Stimulated activated CD8-positive, alpha-beta memory T cell treated with anti-CD3 and anti-CD28 coated beads, Interleukin-7, amount 100 ng/mL, for 24 hours (primary cell): Measurements from ENCODE around the gene FLNC.
A peak's percentile ranks its signal among the peaks of the same experiment; 100 is the strongest.

Source experiments
- DNase-seq: peaks from one replicate; pipeline ENCODE4 v3.0.0-alpha.2; 2020; ENCODE audit warnings: low read depth

FLNC gene

DNA sequence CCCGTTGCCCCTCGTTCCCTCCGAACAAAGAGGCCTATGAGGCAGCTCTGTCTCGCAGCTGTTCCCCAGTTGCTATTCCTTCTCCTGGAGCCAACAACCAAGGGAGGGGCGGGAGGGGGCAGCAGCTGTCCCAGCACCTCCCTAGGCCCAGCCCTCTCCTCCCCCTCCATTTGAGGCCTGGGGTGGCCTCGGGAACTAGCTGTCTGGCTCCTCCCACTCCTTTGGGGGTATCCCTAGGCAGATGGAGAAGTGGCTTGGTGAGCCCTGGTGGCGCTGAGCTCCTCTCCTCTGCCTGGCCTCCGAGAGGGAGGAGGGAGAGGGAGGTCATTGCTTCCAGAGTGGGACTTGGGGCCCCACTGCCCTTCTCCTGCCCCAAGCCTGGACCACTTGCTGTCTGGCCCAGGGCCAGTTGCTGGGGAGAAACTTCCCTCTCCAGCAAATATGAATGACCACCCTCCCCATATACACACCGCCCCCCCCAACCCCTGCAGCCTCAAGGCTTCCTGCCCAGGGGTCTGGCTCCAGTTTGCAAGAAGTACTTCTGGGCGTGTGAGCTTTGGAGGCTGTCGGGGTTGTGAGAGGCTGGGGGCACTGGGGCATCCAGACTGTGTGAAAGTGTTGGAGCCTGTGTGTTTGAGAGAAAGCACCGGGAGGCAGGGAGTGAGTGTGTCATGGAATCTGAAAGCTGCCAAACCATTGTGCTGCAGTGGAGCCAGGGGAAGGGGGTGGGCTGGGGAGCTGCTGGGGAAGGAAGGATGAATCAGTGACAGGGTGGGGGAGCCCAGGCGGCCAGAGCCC, 3.1 kb downstream of the FLNC start:
- DNase-seq: no peak

DNA sequence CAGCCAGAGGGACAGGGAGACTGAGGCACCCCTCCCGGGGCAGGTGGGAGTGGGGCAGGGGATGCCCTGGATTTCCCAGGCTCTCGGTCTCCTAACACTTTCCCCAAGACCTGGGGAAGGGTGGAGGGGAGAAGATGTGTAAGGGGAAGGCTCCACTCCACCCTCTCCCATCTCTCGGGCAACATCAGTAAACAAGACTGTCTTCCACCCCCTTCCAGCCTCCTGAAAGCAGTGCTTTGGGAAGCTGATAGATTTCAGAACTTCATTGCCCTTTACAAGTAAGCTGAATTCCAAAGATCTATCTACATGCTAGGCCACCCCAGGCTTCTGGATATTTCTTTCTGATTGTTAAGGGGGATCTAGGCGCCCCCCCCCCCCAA, 3.7 kb downstream of the FLNC start:
- DNase-seq: no peak

DNA sequence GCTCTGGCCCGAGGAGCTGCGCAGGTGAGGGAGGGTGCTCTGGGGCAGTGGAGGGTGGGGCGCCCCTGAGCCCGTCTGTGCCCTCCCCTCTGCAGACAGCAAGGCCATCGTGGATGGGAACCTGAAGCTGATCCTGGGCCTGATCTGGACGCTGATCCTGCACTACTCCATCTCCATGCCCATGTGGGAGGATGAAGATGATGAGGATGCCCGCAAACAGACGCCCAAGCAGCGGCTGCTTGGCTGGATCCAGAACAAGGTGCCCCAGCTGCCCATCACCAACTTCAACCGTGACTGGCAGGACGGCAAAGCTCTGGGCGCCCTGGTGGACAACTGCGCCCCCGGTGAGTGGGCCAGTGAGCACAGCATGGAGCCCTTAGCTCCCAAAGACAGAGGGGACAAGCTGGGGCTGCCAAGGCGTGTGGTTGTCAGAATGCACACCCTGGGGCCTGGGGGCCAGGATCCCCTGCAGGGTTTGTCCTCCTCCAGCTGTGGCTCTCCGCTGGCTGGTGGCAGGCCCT, 5.1 kb downstream of the FLNC start:
- no peak for DNase-seq

DNA sequence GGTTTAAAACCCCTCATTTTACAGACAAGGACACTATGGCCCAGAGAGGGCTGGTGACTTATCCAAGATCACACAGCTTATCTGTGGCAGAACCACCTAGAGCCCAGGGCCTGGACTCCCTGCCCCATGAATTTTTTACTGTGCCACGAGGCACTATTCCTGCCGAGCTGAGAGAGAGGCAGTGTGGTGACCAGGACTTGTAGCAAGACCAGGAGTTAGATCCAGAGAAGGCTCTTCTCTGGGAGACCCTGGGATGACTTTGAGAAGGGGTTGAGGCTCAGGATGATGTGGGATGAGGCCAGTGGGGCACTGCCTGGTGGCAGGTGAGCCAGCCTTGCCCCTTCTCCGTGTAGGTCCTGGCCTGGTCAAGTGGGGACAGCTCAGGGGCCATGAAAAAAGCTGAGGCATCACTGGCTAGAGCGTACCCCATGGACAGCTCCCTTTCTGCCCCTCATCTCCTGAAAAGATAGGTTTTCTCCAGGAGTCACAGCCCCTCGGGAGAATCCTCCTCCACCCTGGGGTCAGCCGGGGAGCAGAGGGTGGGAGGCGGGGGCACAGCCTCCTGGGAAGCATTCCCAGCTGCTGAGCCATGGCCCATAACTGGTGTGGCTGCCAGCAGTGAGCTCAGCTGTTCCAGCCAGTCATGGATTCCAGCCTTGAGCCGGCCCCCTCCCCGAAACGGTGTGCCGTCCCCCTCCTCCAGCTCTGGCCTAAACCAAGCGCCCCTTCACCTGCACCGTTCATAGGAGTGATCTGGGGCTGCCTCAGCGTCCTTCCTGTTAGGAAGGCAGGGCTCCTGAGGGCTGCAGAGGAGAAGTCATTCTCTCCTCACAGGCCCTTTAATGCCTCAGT, 5.8 kb downstream of the FLNC start:
- no peak for DNase-seq

DNA sequence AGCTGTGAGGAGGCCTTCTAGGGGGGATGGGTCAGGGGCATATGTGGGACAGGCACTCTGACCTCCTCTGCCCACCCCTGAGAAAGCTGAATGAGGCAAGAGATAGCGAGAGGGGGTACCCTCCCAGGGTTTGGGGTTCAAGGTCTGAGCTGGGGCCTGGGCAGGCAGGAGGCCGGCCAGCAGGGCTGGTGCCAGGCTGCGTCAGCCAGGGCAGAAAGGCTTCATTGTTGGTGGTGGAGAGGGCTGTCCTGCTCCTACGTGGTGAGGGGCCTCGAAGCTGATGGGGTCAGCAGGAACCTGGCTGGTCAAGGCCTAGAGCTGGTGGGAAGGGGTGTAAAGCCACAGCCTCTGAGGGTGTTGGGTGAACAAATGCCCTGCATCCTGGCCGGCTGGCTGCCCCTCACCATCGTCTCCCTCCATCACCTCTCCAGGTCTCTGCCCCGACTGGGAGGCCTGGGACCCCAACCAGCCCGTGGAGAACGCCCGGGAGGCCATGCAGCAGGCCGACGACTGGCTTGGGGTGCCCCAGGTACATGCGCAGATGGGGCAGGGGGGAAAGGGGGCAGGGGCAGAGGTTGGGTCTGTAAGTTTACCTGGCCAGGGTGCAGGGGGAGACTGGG, 6.6 kb downstream of the FLNC start:
- DNase-seq: no peak

DNA sequence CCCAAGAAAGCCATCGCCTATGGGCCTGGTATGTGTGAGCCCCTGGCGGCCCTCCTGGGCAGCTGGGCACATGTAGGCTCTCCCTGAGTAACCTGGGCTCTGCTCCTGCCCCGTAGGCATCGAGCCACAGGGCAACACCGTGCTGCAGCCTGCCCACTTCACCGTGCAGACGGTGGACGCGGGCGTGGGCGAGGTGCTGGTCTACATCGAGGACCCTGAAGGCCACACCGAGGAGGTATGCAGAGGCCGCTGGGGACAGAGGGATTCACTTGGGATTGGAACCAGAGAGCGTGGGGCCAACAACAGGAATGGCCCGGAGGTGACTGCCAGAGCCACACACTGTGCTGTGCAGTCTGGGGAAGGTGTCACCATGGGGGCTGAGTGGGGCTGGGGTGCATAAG, 7.3 kb downstream of the FLNC start:
- no peak for DNase-seq

DNA sequence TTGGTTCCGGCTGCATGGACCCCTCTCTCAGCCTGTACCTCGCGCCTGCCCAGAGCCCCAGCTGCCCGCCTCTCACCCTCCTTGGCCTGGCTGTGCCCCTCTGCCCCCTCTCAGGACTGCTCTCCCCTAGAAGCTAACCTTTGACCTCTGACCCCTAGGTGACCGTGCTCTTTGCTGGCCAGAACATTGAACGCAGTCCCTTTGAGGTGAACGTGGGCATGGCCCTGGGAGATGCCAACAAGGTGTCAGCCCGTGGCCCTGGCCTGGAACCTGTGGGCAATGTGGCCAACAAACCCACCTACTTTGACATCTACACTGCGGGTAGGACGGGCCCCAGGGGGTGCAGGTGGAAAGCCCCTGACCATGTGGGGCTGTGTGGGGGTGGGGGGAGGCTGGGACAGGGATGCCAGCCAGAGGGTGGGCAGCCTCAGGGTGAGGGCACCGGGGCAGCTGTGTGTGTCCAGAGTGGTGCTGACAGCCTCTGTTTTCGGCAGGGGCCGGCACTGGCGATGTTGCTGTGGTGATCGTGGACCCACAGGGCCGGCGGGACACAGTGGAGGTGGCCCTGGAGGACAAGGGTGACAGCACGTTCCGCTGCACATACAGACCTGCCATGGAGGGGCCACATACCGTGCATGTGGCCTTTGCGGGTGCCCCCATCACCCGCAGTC, 8.0 kb downstream of the FLNC start:
- DNase-seq: no peak

DNA sequence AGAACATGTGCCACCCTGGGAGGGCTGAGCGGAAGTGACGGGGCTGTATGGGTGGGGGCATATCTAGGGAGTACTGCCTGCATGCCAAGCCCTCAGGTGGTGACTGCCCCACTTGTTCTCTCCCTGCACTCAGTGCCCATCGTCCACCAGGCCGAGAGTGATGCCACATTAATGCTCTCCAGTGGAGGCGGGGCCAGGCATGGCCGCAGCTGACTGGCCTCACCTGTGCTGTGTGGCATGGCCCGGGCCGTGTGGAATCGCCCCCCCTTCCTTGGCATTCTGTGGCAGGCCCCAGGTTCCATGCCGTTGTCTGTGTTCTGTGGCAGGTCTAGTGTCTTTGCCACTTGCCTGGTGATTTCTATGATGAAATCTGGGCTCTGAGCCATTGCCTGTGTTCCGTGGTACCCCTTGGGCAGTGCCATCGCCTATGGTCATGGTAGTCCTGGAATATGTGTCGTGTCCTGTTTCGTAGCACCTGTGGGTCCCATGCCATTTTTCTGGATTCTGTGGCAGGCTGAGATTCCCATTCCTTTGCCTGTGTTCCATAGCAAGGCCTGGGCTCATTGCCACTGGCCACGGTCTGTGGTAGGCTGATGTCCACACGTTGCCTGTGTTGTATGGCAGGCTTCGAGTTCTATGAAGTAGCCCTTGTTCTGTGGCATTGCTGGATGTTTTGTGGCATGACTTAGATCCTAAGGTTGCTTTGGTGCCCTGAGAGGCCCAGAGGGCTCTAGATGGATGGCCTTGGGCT, 8.9 kb downstream of the FLNC start:
- DNase-seq: no peak

DNA sequence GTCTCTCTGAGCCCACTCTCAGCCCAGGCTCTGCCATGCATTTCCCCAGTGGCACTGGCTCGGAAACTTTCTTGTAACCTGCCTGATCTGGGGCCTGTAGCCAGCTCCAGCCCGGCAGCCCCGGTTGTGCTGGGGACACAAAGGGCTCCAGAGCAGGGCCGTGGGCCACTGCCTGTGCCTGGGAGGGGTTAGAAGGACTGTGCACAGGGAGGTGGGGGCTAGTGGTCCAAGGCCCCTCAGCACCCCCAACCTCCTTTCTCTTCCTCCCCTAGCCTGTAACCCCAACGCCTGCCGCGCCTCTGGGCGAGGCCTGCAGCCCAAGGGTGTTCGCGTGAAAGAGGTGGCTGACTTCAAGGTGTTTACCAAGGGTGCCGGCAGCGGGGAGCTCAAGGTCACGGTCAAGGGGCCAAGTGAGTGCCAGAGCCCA, 9.6 kb downstream of the FLNC start:
- DNase-seq: no peak

DNA sequence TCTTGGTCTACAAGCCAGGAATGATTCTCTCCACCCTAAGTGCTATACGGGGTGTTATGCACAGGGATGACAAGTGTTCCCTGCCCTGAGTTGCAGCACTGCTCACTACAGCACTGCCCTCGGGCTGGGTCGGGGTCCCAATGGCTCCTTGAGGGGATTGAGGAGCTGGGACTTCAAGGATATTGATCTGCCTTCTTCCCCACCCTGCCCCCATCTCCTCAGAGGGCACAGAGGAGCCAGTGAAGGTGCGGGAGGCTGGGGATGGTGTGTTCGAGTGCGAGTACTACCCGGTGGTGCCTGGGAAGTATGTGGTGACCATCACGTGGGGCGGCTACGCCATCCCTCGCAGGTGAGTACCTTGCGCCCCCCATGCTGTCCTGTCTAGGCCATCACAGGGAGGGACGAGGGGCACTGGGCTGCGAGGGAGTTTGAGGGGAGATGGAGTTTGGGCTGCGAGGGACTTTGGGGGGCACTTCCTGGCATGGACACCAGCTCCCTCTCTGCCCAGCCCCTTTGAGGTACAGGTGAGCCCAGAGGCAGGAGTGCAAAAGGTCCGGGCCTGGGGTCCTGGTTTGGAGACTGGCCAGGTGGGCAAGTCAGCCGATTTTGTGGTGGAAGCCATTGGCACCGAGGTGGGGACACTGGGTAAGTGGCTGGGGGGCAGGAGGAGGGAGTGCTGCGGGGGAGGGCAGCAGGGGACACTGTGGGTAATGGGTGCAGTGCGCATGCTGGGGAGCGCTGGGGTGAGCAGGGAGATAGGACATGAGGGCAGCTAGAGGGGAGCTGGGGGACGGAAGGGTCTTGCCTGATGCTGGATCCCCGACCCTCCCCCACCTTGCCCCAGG, 10.3 kb downstream of the FLNC start:
- DNase-seq: no peak

DNA sequence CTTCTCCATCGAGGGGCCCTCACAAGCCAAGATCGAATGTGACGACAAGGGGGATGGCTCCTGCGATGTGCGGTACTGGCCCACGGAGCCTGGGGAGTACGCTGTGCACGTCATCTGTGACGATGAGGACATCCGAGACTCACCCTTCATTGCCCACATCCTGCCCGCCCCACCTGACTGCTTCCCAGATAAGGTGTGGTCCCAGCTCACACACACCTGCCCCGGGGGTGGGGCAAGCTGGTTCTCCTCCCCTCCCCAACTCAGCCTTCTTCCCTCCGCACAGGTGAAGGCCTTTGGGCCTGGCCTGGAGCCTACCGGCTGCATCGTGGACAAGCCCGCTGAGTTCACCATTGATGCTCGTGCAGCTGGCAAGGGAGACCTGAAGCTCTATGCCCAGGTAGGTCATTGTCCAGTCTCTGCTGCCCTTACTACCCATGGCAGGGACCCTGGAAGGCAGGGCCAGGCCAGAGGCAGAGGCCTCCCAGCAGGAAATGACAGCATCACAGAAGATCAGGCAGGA, 11.0 kb downstream of the FLNC start:
- no peak for DNase-seq

DNA sequence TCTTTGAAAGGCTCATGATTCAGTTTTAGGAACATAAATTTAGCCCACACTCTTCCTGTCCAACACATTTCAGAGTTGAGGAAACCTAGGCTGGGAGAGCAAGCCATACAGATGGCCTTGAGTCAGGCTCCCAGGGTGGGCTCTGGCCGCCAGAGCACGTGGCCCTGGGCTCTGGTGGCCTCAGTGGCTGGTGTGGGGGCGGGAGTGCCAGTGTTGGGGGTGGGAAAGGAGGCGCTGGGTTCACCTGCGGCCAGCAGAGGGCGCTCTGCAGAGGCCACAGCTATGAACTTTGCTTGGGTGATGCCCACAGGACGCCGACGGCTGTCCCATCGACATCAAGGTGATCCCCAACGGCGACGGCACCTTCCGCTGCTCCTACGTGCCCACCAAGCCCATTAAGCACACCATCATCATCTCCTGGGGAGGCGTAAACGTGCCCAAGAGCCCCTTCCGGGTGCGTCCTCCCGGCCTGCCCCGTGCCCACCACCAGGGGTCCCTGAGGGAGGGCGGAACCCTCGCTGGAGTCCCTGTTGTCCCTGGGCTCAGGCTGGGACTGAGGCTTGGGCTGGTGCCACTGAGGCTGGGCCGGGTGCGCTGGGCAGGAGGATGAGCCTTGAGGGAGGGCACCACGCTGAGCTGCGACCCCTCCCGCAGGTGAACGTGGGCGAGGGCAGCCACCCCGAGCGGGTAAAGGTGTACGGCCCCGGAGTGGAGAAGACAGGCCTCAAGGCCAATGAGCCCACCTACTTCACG, 11.9 kb downstream of the FLNC start:
- peak; percentile 20 for DNase-seq

DNA sequence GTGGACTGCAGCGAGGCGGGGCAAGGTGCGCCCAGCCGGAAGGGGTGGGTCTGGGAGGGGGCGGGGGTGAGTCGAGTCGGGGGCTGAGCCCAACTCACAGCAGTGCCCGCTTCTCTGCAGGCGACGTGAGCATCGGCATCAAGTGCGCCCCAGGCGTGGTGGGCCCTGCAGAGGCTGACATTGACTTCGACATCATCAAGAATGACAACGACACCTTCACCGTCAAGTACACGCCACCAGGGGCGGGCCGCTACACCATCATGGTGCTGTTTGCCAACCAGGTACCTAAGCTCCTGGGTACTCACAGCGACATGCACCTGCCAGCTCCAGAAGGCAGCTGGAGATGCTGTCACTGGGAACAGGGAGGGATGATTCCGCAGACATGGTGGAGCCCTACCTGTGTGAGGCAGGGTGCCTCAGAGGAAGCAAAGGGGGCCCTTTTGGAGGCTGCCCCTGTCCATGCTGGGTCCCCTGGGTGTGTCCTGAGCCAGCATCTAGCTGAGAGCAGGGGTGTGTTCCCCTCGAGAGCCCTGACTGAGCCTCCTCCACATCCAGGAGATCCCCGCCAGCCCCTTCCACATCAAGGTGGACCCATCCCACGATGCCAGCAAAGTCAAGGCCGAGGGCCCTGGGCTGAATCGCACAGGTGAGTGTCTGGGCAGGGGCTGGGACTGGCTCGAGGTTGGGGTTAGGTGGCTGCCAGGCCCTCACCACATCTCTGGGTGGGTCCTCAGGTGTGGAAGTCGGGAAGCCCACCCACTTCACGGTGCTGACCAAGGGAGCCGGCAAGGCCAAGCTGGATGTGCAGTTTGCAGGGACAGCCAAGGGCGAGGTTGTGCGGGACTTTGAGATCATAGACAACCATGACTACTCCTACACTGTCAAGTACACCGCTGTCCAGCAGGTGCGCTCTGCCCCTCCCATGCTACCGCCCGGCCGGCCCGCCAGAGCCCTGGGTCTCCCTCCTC, 12.8 kb downstream of the FLNC start:
- no peak for DNase-seq

DNA sequence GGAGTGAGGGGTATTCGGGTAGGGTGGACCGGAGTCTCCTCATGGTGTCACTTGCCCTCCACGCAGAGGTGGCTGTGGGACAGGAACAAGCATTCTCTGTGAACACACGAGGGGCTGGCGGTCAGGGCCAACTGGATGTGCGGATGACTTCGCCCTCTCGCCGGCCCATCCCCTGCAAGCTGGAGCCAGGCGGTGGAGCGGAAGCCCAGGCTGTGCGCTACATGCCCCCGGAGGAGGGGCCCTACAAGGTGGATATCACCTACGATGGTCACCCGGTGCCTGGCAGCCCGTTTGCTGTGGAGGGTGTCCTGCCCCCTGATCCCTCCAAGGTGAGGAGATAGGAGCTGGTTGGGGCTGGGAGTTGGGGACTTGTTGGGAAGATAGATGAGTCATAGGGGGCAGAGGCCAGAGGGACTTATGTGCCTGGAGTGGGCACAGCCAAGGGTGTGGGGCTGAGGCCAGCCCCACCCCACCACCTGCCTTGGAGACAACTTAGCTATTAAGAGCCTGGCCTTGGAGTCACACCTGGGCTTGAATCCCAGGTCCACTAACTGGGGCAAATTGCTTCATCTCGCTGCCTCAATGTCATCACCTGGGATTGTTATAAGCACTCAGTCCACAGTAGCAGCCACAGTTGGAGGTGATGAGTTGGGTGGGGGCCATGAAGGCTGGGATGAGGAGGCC, 13.9 kb downstream of the FLNC start:
- DNase-seq: no peak

DNA sequence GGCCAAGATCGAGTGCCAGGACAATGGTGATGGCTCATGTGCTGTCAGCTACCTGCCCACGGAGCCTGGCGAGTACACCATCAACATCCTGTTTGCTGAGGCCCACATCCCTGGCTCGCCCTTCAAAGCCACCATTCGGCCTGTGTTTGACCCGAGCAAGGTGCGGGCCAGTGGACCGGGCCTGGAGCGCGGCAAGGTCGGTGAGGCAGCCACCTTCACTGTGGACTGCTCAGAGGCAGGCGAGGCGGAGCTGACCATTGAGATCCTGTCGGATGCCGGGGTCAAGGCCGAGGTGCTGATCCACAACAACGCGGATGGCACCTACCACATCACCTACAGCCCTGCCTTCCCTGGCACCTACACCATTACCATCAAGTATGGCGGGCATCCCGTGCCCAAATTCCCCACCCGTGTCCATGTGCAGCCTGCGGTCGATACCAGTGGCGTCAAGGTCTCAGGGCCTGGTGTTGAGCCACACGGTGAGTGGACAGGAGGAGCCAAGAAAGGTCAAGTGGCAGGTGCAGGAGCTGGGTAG, 14.6 kb downstream of the FLNC start:
- DNase-seq: no peak

DNA sequence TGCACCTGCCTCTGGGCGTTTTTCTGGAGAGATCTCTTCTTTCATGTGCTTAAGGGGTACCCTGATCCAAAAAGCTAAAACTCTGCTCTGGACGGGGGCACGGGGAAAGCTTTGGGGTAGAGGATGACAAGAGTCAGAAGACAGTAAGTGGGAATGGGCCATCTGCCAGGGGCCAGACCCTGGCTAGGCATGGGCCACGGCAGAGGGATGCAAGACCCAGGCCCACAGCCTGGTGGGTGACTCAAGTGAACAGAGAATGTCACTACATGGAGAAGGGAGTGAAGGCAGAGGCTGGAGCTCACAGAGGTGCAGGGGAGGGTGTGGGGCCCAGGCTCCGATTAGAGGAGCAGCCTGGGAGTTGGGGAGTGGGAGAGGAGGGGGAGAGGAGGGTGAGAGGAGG, 15.3 kb downstream of the FLNC start:
- no peak for DNase-seq

DNA sequence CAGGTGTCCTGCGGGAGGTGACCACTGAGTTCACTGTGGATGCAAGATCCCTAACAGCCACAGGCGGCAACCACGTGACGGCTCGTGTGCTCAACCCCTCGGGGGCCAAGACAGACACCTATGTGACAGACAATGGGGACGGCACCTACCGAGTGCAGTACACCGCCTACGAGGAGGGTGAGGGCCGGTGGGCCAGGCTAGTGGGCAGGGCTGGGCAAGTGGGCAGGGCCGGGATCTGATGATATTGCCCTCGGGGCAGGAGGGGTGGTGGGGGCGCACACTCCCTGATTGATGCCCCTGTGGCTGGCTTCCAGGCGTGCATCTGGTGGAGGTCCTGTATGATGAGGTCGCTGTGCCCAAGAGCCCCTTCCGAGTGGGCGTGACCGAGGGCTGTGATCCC, 15.8 kb downstream of the FLNC start:
- DNase-seq: no peak
